Stimulated activated CD8-positive, alpha-beta memory T cell treated with anti-CD3 and anti-CD28 coated beads, Interleukin-15, amount 100 ng/mL, for 24 hours (primary cell): Measurements from ENCODE around the gene PHF12.
A peak's percentile ranks its signal among the peaks of the same experiment; 100 is the strongest.
"Not testable (repeated sequence)": the region's sequence is repeated elsewhere in the genome, so short reads cannot be mapped to it uniquely, and the experiment has no call there.

Experiments
- DNase-seq: peaks from one replicate; pipeline ENCODE4 v3.0.0-alpha.2; 2020; ENCODE audit warnings: low read depth

Gene PHF12

DNA sequence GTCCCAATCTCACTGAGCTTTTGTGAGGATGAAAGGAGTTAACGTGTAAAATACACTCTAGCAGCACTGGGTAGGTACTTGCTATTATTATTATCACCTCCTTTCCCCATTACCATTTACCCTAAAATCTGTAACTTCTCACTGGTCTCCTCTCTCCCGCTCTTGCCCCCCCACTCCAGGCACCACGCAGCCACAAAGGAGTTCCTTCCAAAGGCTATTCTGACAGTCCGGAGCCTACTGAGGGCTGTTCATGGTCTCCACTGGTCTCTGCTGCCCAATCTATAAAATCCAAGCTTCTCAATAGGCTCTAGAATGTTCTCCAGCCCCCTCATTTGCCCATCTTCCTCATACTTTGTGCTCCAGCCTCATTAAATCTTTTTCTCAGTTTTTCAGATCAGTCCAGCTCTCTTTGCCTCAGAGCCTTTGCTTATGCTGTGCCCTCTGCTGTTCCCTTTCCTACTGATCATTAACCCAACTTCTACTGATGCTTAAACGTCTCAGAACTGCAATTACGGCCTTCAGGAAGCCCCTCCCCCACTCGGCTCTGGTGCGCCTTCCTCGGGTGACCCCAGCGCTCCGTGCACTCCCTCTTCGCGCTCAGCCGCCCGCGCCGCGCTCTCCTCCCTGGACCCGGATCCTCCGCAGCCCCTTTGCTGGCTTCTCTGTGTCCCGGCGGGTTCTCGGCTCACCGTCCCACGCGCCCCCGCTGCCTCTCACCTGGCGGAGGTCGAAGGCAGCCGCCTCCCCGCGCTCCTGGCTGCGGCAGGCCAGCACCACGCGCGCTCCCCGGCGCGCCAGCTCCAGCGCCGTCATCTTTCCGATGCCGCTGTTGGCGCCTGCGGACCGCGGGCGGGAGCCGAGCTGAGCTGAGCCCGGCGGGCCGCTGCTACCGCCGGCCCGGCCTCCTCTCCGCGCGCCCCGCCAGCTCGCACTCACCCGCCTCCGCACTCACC is 49.2 kb downstream of the PHF12 start:
- no peak for DNase-seq

DNA sequence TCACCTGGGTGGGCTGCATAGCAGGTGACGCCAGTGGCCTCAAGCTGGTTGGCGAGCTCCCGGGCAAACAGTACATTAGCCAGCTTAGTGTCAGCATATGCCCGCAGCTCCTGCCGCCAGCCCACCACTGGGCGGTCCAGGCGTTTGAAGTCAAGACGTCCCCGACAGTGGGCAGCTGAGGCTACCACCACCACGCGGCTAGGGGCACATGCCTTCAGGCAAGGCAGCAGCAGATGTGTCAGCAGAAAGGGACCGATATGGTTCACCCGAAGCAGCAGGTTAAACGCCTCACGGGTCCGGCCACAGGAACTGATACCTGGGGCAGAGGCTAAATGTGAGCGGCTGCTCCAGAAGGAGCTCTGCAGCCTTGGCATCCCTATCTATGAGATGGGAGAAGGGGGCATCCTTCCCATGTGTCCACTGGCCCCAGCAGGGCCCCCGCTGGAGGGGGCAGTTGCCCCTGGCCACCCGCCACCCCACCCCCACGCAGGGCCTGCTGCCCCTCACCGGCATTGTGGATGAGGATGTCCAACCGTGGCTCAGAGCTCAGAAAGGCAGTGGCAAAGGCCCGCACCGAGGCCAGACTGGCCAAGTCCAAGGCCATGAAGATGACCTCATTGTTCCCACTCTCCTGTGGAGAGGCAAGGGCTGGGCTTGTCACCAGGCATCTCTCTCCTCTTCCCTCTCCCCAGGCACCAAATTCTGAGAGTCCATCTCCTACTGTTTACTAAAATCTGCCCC is 50.2 kb downstream of the PHF12 start:
- DNase-seq = no peak

DNA sequence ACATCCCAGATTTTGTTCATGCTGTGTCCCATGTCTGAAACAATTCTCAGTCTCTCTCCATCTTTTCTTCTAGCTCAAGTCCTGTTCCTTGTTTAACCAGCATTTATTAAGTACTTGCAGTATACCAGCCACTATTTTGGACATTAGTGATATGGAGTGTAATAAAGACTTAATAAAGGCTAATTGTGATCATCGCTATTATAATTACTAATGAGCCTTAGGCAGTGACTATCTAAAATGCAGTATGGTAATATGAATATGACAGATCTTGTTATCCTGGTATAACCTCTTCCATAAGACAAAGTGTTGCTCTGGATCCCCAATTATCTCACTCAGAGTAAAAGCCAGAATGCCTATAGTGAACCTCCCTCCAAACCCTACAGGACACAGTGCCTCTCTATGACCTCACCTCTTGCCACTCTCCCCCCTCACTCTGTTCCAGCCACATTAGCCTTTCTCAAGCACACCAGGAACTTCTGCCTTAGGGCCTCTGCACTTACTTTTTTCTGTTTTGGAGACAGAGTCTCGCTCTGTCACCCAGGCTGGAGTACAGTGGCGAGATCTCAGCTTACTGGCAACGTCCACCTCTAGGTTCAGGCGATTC is 52.0 kb downstream of the PHF12 start:
- DNase-seq = no peak

DNA sequence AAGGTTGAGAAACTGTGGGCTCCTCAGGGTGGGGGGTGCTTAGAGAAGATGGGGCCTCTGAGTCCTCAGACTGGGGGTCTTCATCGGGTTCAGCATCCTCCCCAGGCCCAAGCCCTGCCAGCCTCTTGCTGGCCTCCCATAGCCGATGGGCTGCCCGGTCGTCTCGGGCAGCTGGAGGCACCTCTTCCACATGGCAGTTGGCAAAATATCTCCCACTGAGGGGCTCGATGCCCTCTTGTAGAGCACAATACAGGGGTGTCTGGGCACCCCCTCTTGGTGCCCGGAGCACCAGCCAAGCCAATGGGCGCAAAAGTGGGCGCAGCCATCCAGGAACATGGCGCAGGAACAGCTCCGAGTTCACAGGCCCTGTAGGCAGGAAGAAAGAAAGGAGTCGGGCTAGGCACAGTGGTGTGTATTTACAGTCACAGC is 52.8 kb downstream of the PHF12 start:
- no peak for DNase-seq

DNA sequence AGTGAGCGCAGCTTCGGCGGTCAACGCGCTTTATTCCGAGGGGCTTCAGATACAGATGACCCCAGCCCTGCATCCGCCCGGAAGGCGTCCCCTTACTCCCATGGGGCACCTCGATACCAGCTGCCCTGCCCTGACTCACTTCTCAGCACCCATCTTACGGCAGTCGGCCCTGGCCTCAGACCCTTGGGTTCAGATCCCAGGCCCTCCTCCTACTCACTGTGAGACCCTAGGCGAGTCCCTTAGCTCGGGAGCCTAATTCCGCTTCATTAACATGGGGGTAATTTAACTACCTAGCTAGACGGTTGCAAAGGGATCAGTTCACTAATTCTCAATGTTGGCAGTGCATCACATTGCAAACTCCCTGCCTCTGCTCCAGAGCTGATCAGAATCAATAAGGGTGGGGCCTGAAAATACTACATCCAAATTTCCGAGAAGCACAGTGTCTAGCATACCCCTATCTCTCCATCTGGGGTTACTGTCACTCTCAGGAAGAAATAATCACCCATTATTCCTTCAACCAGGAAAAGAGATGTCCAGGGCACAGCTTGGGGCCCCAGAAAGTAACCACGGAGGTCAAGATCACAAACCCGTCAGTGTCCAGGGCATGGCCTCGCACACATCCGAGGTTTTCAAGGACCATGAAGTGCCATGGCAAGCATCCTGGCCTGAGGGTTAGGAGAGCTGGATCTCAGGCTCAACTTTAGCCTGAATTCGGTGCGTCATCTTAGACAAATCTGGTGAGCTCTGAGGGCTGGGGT is 53.4 kb downstream of the PHF12 start:
- DNase-seq = no peak

DNA sequence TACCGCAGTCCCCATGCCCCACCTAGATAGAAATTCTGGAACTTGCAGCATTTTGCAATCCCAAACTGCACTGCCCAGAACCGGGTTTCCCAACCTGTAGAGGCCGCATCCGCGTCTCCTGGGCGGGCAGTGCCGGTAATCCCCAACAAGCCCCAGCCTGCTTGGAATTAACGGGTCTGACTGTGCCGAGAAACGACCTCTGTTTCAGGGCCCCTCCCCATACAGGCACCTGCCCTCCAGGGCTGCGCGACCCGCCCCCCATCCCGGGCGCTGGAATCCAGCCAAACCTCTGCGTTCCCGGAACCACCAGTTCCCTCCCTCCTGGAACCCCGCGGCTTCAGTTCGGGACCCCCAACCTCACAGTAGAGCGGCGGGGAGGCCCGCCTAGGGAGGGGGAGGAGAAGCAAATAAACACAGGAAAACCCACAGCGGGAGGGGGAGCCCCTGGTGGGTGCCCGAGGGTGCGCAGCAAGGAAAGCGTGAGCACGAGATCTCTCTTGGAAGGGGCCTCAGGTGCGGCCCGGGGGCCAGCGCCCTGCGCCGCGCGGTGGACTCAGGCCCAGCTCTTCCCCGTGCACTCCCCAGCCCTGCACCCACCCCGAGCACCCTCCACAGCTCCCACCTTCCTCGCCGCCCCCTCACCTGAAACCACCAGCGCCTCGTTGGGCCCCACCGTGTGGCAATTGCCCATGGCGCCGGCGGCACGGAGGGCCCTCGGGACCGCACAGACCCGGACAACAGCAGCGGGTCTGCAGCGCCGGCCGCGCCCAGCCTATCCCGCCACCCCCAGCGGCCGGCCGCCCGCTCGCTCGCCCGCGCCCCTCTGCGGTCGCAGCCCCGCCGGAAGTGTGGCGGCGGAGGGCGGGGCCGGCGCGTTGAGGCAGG is 54.2 kb downstream of the PHF12 start, which contains the start of gene FLOT2:
Gene FLOT2, minus strand, starts transcription at position 850 of the 885 bp plus-strand sequence. Its CDS starts 159 bp downstream, at position 691.
- DNase-seq = peak; percentile 38

DNA sequence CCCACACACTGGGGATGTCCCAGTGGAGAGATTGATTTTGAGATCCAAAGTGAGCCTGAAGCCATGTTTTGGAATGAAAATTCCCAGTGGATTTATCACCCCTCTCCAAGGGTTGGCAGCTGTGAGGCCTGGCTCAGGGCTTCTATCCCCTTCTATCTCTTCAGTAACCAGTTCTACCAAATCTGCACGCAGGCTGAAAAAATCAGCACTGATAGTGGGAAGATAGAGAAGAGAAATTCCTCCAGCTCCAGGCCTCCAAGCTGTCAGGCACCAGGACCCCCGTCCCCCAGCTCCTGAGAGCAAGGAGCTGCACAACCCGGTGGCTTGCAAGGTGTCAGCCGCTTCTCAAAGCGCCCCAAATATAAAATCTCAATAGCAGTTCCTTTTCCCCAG is 54.8 kb downstream of the PHF12 start:
- no peak for DNase-seq

DNA sequence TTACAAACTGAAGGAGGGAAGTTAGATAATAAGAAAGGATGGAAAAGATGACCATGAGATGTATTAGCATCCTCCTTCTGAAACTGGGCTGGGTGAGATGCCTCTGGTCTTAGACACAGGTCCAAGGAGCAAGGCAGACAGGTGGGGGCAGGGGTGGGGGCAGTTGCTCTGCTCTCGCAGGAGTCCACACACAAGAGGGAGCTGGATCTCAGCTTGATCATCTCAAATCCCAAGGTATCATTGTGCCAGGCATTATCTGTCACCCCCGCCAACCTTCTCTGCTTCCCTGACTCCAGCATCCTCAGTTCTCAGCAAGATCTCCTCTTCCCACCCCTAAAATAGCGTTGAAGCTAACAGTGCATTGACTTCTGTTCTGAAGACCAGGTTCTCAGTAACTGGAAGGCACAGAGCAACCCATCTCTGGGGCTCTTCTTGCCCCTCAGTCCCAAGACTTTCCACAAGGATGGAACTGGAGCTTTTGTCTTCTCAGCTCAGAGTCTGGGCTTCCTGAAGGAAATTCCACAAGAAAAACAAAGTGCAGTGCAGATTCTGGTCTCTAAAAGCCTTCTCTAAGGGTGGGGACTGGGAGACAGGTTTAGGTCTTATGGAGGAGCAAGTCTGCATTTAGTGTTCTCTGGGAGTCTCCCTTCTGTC is 55.4 kb downstream of the PHF12 start:
- no peak for DNase-seq

DNA sequence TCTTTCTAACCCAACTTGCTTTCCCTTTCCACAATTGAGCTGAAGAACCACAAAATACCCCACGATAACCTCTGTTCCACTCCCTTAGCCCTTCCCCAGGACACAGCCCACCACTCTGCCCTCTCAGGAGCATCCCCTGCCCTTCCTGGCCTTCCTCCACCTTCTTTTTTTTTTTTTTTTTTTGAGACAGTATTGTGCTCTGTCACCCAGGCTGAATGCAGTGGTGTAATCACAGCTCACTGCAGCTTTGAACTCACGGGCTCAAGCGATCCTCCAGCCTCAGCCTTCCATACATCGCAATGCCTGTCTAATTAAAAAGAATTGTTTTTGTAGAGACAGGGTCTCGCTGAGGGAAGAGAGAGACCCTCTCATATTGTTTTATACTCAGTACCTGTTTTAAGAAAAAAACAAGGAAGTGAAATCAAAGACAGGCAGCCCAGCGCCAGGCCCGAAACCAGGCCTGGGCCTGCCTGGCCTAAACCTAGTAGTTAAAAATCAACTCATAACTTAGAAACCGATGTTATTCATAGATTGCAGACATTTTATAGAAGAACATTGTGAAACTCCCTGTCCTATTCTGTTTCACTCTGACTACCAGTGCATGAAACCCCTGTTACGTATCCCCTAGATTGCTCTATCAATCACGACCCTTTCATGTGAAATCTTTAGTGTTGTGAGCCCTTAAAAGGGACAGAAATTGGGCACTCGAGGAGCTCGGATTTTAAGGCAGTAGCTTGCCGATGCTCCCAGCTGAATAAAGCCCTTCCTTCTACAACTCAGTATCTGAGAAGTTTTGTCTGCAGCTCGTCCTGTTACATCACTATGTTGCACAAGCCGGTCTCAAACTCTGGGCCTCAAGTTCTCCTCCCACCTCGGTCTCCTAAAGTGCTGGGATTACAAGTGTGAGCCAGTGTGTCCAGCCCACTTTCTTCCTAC is 57.8 kb downstream of the PHF12 start:
- not testable (repeated sequence) for DNase-seq

DNA sequence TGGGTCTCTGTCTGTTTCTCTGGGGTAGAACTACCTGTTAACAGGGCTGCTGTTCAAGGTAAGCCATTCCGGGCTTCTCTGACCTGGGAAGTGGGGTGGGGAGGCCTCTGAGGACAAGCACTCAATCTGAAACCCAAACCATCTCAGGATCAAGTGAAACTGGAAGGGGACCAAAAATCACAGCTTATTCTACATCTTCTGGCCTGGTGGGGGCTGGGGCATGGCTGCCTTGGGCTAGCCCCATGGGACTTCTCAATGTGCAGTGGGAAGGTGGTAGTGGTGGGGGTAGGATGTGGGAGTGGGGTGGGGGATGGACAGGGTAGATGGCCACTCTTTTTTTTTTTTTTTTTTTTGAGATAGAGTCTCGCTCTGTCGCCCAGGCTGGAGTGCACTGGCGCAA is 59.3 kb downstream of the PHF12 start:
- DNase-seq = no peak

DNA sequence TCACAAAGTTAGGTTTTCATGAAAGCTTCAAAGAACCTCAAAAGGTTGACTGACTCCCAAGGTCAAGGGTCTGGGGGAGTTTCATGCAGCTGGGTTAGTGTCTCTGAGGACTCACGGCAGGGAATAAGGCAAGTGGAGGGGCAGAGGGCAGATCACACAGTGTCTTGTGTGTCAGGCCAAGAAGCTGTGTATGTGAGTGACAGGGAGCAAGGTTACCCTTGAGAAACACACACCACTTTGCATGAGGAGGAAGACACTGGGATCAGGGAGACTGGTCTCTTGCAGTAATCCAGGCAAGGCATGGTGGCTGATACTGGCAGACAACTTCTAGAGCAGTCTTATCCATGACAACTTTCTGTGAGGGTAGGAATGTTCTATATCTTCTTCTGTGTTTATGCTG is 60.1 kb downstream of the PHF12 start:
- DNase-seq = no peak

DNA sequence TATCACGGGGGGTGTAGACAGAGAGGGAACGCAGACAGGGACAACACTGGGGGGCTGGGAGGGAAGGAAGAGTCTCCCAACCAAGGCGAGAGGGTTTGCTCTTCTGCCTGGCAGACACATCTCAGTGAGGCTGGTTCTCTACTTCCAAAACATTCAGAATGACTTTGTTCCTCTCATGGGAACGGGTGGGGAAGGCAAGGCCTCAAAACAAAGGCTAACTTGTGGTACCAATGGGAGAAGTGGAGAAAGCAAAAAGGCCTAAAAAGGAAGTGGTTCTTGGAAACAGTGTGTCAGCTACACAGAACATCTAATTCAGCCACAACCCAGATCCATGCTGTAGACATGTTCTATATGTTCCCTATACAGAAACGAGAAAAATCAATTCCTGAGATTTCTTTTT is 61.3 kb downstream of the PHF12 start:
- no peak for DNase-seq

DNA sequence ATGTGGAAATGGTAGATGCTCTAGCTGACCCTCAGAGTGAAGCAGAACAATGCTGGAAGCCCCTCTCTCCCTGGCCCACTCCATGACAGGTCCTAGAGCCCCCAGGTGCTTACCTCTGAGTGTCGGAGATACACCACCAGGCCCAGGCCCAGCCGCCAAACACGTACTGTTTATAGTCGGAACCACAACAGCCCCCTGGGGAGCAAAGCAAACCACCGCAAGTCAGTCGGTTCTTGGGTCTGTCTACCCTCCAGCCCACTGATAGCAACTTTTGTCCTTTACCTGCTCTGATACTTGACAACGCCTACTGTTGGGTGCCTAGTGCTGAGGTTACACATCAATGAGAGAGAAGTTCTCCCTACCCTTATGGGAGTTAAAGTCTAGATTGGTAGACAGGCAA is 62.5 kb downstream of the PHF12 start:
- no peak for DNase-seq

DNA sequence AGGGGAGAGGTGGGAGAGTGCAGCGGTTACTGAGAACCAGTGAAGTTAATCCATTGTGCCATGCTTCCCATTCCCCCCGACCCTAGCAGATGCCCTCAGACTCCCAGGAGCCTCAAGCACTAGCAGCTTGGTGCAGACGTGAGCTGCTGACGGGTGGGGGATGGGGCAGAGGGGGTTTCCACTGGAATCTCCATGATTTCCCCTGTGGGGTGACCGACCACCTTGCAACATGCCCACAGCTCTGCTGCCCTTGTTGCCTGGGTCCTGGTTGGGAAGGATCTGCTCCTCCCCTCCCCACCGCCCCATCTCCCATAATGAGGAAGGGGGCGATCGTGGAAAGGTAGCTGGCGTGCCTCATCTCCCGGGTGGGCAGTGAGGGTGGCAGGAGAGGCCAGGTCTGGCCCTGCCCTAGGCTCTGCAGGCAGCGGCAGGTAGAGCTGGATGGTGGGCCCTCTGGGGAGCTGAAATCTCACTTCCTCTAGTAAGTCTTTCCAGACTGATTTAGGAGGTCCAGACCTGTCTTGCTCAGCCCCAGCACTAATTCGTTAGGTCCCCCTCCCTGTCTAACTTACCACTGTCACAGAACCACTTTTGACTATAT is 63.3 kb downstream of the PHF12 start:
- no peak for DNase-seq

DNA sequence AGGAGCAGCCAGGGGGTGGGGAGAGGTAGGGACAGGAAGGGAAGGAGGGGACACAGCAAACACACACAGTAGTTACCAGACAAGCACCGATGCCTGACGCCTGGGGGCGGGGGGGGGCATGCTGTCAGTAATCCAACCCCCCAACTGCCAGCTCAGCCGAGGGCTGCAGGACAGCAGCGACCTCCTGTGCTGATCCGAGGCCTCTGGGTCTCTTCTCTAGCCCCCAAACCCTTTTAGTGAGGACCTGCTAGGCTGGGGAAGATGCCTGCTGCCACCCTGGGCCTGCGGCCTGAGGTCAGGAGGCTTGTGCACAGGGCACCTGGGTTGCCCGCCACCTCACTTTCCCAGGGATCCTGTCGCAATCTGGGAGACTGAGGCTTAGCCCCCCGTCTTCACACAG is 65.4 kb downstream of the PHF12 start:
- DNase-seq = no peak

DNA sequence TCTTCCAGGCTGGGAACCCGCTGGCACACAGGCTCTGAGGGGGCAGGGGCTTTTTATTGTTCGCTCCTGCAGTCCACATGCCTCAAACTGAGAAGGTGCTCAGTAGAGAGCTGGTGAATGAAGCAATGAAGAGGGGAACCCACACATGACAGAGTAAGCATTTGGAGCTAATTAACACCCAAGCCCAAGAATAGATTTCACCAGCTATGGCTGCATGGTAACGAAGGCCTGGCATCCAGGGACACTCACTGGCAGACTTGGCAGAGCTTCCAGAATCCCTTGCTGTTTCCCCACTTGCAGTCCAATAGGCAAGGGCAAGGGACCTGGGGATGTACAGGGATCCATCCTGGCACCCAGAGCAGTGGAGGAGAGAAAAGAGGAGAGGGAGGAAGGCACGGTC is 66.0 kb downstream of the PHF12 start:
- DNase-seq = no peak

DNA sequence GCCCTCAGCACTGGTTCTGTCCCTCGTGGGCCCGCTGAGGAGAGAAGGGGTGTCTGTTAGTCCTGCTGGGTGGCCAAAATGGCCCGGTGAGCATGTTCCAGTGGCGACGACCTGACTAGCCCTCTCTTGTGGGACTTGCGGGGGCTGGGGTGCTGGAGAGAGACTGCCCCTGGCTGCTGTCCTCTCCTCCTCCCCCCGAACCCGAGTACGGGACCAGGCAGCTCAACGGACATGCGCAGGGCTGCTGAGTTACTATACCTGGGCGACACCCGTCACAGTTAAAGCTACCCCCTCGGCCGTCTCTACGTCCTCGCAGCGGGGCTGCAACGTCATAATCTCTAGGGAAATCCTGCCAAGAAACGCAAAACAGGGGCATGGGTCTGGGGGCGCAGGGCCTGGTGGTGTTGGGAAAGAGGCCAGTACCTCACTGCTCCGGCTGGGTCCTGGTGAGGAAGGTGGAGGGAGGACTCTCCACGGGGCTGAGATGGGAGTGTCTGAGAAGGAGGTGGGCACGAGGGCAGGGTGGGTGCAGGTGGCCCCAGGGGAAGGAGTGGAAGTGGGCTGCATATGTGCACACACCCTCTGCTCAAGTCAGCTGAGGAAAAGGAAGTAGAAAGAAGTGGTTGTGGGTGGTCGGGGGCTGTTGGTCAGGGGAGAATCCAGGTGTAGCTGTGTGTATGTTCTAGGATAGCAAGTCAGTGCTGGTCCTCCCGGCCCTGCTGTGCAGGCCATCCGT is 67.2 kb downstream of the PHF12 start:
- no peak for DNase-seq
